ENCODE results near the gene CNOT10.
A peak's percentile ranks its signal among the peaks of the same experiment; 100 is the strongest.
"Not testable (repeated sequence)": the region's sequence is repeated elsewhere in the genome, so short reads cannot be mapped to it uniquely, and the experiment has no call there.

Gene CNOT10

DNA sequence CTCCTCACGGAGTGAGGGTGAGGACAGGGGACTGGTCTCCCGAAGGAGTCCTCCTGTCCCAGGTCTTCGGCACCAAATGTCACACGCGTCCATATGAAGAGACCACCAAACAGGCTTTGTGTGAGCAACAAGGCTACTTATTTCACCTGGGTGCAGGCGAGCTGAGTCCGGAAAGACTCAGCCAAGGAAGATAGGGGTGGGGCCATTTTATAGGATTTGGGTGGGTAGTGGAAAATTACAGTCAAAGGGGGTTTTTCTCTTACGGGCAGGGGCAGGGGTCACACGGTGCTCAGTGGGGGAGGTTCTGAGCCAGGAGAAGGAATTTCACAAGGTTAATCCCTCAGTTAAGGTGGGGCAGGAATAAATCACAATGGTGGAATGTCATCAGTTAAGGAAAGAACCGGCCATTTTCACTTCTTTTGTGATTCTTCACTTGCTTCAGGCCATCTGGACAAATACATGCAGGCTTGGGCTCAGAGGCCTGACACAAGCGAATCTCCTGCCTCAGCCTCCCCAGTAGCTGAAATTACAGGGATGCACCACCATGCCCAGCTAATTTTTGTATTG lies 111.5 kb downstream of the CNOT10 start:
- in situ Hi-C loops (cut with HindIII; ENCODE audit: low pct_ligation_motif_present, low pct_unique_long_range_greater_than_20kb, low sequenced_read_pairs); DNase-seq: not testable (repeated sequence)

DNA sequence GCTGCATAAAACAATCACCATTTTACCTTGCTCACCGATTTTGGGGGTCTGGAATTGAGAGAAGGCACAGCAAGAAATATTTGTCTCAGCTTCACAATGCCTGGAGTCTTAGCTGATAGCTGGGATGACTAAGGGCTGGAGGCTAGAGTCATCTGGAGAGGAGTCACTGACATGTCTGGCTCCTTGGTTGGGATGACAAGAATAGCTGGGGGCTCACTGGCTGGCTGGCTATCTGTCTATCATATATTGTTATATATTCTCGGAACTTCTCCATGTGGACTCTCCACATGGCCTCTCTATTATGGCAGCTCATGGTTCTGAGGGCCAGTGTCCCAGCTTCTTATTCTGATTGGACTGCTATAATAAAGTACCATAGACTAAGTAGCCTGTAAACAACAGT lies 112.8 kb downstream of the CNOT10 start:
- DNase-seq, result no peak
- in situ Hi-C loops (cut with HindIII; ENCODE audit: low pct_ligation_motif_present, low pct_unique_long_range_greater_than_20kb, low sequenced_read_pairs), result no loop called here

DNA sequence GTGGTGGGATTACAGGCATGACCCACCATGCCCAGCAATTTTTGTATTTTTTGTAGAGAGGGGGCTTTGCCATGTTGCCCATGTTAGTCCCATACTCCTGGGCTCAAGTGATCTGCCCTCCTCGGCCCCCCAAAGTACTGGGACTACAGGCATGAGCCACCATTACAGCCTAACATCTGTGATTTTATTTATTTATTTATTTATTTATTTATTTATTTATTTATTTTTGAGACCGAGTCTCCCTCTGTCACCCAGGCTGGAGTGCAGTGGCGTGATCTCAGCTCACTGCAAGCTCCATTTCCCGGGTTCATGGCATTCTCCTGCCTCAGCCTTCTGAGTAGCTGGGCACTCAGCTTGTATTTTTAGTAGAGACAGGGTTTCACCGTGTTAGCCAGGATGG lies 116.5 kb downstream of the CNOT10 start:
- DNase-seq; in situ Hi-C loops (cut with HindIII; ENCODE audit: low pct_ligation_motif_present, low pct_unique_long_range_greater_than_20kb, low sequenced_read_pairs): not testable (repeated sequence)

DNA sequence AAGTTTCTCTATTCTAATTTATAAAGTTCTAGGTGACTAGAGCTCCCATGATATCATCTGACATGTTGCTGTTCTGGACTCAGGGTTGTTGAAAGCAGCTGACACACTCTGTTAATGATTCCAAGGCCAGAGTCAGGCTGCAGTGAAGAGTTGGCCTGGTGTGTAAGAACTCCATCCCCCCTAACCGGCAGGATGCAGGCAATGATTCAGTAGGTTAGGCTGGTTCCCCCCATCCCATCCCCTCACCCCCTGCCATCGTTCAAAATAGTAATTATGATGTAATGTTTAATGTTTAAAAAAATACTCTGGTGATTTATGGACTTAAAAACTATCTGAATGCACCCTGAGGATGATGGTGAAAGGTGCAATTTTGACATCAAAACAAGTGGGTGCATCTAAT lies 128.2 kb downstream of the CNOT10 start:
- DNase-seq, result peak; percentile 78

DNA sequence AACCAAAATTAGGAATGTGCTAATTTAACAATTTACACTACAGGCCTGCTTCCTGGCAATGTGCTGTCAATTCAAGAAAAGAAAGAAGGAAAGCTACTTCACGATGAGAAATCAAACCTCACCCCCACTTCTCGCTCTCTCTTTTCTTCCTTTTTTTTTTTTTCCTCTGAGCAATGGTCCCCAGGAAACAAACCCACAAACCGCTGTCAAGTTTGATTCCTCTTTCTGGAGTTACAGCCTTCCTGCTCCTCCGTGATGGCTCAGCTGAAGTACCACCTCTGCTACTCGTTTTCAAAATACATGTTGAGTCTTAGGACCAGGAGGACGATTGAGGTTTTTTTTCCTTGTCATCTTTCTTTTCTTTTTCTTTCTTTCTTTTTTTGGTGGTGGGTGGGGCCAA lies 129.4 kb downstream of the CNOT10 start:
- DNase-seq, result no peak
- in situ Hi-C loops (cut with HindIII; ENCODE audit: low pct_ligation_motif_present, low pct_unique_long_range_greater_than_20kb, low sequenced_read_pairs), result no loop called here

More for the DNA sequence above, 128.2 kb downstream of the CNOT10 start:
- in situ Hi-C loops (cut with HindIII; ENCODE audit: low pct_ligation_motif_present, low pct_unique_long_range_greater_than_20kb, low sequenced_read_pairs), result no loop called here

DNA sequence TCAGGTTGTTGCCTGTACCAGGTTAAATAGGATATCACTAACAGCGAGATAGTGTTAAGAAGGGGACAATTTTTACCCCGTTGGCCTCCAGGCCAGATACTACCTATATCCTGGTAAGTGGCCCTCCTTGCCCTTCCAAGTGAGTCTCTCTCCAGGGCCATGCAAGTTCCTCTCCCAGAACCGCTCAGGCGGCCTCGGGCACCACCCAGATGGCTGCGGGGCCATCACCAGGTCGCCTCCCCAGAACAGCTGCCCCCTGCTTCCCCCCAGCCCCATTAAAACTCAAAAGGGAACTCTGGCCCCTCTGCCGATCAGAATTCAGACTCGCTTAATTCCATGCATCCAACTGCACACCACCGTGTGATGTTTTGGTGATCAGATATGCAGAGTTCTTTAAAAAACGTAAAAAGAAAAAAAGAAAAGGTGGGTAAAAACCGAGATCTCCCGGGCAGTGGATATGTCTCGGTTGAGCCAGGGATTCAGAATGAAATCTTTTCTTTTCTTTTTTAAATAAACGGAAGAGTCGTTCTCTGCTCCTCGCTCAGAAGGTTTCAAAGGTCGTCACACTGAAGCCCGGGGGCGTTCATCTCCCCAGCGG lies 131.0 kb downstream of the CNOT10 start:
- DNase-seq, result no peak
- in situ Hi-C loops (cut with HindIII; ENCODE audit: low pct_ligation_motif_present, low pct_unique_long_range_greater_than_20kb, low sequenced_read_pairs), result no loop called here

DNA sequence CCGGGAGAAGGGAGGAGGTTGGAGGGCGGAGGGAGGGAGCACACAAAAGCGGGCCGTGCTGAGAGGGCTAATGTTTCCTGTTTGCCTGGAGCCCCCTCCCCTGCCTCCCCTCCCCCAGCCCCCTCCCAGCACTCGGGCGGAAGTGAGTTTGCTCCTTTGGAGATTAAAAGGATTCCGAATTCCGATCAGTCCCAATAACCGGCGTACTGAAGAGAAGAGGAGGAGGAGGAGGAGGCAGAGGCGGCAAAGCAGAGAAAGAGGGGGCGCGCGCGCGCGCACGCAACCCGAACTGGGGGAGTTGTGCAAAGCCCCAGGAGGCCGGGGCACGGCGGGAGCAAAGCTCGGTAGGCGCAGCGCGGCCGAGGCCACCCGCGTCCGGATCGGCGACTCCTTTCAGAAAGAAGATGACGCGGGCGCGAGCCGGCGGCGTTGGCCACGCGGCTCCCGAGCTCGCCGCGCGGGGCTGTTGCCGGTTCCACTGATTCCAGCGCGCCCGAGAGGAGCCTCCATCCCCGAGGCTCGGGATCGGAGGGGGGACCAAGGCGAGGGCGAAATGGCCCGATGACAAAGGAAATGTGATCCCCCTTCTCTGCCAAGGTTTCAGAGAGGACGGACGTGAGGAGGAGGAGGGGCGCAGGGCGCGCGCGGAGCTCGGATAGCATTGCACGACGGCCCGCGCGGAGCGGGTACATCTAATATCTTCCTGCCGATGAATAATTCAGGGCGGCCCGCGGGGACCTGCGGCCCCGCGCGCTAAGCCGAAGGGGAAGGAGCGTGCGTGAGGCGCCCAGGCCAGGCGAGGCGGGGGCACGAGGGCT lies 131.7 kb downstream of the CNOT10 start:
- in situ Hi-C loops (cut with HindIII; ENCODE audit: low pct_ligation_motif_present, low pct_unique_long_range_greater_than_20kb, low sequenced_read_pairs), result no loop called here
- DNase-seq, result peak; percentile 6

DNA sequence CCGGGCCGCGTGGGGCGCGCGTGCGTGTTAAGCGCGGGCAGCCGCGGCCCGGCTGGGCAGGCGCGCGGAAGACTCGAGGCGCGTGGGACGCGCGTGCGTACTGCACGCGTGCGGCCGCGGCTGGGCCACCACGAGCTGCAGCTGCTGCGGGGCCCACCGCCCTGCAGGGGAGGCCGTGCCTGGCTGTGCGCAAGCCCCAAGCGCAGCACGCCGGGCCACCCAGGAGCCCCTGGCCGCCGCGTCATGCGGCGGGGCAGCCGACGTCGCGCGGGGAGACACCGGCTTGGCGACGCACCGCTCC lies 132.2 kb downstream of the CNOT10 start:
- in situ Hi-C loops (cut with HindIII; ENCODE audit: low pct_ligation_motif_present, low pct_unique_long_range_greater_than_20kb, low sequenced_read_pairs), result no loop called here
- no peak for DNase-seq

DNA sequence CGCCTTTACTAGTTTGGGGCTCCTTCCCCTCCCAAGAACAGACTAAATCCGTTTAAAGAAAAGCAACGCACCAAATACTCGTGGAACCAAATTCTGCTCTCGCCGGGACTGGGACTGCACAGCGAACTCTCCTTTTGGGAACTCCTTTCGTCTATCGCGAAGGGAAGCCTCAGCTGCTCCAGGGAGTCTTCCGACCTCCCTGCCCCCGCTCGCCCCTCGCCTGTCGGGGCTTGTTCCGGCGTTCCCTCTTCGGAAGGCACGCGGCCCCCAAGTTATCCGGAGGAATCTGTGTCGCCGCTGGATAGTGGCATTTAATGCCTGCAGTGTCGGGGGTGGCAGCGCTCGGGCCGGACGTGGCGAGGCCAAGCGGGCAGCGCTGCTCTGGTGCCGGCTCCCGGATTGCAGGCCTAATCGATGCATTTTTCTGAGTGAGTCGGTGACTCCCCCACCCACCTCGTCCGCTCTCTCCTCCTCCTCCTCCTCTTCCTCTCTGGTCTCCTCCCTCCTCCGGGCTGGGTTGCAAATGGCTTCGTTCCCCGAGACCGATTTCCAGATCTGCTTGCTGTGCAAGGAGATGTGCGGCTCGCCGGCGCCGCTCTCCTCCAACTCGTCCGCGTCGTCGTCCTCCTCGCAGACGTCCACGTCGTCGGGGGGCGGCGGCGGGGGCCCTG lies 132.7 kb downstream of the CNOT10 start, which contains the start of gene TRIM71:
Gene TRIM71 (plus strand): TSS at position 440 of the 671 bp plus-strand sequence. CDS start 84 bp downstream, at position 524.
- in situ Hi-C loops (cut with HindIII; ENCODE audit: low pct_ligation_motif_present, low pct_unique_long_range_greater_than_20kb, low sequenced_read_pairs), result no loop called here
- DNase-seq, result no peak

DNA sequence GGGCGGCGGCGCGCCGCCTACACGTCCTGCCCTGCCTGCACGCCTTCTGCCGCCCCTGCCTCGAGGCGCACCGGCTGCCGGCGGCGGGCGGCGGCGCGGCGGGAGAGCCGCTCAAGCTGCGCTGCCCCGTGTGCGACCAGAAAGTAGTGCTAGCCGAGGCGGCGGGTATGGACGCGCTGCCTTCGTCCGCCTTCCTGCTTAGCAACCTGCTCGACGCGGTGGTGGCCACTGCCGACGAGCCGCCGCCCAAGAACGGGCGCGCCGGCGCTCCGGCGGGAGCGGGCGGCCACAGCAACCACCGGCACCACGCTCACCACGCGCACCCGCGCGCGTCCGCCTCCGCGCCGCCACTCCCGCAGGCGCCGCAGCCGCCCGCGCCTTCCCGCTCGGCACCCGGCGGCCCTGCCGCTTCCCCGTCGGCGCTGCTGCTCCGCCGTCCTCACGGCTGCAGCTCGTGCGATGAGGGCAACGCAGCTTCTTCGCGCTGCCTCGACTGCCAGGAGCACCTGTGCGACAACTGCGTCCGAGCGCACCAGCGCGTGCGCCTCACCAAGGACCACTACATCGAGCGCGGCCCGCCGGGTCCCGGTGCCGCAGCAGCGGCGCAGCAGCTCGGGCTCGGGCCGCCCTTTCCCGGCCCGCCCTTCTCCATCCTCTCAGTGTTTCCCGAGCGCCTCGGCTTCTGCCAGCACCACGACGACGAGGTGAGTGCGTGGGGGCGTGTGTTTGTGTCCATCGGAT lies 133.4 kb downstream of the CNOT10 start:
- no peak for DNase-seq
- in situ Hi-C loops (cut with HindIII; ENCODE audit: low pct_ligation_motif_present, low pct_unique_long_range_greater_than_20kb, low sequenced_read_pairs), result no loop called here

DNA sequence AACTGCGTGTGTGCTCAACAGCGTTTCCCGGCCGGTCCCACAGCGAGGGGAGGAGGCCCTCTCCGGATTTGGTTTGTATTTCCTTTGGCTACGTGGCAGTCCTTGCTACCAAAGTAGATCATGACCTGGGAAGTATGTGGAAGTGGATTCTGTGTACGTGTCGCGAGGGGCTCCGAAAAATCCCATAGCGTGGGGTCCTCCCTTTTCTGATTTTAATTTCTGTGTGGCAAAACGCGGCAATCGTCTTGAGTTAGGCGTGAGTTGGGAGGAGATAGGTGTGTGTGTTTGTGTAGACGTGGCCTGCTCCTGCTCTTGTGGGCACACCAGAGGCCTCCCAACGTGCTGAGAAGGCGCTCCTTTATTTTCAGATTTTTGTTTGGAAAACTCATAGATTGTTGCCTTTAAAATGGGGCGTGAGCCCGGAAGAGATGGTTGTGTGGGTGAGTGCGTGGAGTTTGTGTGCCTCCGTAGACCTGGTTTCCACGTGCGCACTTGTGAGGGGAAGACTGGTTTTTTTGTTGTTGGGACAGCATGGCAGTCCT lies 134.1 kb downstream of the CNOT10 start:
- in situ Hi-C loops (cut with HindIII; ENCODE audit: low pct_ligation_motif_present, low pct_unique_long_range_greater_than_20kb, low sequenced_read_pairs), result no loop called here
- DNase-seq, result no peak

DNA sequence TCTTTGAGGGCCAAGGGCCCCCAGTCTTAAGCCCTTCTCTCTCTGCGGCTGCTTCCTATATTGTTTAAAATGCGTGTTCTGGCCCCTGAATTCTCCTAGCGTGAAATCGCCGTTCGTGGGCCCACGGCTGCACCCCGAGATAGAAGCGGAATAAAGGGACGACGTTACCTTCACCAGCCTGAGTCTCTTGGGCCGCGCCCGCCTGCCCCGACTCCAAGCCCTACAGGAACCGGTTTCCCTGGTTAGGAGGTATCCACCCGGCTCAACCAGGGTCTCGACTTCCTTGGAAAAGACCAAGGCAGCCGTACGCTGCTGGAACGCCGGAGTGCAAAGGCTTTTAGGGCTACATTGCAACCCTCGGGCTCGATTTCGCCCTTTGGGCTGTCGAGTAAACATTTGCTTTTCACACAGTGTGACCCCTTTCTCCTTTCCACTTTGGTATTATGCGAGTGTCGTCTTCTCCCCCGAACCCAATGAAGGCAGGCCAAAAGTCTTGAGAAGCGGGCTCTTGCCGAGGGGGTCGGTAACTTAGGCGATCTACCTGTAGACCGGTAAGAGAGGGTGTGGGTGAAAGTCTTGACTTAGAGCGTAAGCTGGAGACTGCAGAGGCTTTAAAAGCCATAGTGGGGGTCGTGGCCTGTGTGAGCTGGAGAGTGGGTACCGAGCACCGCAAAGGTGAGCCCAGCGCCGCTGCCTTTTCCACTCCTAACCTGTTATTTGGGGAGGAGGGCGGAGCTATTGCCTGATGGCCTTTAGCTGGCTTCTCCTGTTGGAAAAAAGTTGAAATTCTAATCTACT lies 134.8 kb downstream of the CNOT10 start:
- DNase-seq, result no peak
- in situ Hi-C loops (cut with HindIII; ENCODE audit: low pct_ligation_motif_present, low pct_unique_long_range_greater_than_20kb, low sequenced_read_pairs), result no loop called here

DNA sequence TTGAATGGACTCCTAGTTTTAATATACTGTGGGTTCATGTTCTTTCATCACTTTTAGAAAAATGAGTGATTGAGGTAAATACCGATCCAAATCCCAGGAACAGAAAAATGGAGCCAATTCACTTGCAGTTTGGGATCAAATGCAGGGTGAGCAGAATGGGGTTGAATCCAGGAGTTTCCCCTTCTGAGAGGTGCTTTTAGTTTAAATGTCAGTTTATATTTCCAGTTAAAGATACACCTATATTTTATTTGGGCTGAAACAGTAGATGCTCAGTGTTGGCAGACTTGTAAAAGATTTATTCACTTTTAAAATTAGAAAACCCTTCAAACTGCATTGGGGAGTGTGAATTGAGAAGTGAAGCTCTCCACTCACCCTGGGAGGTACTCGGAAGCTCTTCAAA lies 135.4 kb downstream of the CNOT10 start:
- in situ Hi-C loops (cut with HindIII; ENCODE audit: low pct_ligation_motif_present, low pct_unique_long_range_greater_than_20kb, low sequenced_read_pairs), result no loop called here
- DNase-seq, result no peak

DNA sequence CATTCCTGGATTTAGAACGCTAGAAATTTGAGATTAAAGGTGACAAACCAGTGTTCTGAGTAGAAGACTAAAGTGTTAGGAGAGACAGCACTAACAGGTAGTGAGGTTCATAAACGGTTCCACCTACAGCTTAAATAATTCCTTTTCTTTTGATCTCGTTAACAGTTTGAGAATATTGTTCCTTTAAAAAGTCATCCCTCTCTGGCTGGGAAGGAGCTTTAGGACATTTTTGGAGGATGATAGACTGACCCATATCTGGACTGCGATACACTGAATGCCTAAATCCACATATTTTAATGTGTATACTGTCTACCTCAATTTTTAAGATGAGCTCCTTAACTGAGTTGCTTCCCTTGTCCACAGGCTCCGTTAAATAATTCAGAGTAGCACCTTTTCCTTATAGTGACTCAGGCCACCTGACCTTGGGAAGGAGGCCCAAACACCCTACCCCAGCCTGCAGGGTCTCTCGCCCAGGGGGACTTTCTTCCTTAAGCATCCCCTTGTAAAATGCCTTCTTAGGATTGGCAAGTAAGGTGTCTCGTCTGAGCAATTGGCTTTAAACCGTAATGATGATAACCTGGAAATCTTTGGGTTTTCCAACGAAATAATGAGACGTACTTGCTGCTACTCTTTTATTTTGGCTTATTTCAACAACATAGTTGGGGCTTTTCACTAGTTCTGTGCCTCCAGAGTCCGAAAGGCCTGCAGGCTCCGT lies 136.1 kb downstream of the CNOT10 start:
- in situ Hi-C loops (cut with HindIII; ENCODE audit: low pct_ligation_motif_present, low pct_unique_long_range_greater_than_20kb, low sequenced_read_pairs), result no loop called here
- DNase-seq, result no peak

DNA sequence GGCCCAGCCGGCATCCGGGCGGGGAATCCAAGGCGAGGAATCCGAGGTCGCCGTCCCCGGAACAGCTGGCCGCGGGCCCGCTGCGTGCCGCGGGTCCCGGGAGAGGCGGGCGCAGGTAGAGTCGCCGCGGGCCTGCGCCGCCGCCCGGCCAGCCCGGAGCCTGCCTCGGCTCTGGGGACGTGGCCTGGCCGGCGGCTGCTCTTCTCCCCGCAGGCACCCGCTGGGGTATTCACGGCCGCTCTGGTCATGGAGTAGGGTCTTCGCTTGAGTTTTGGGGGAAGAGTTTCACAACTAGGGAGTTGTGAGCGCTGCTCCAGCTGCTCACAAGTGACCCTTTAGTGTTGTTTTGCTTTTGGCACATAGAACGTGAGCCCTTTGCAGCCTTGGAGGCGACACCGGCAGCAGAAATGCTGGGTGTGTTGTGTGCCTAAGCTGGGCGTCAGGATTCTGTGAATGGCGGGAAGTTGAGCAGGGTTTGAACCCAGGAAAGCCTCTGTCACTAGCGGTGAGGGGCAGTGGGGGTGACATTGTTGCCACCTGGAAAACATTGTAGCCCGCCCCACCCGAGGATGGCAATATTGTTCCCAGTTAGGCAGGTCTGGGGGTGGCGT lies 136.8 kb downstream of the CNOT10 start:
- in situ Hi-C loops (cut with HindIII; ENCODE audit: low pct_ligation_motif_present, low pct_unique_long_range_greater_than_20kb, low sequenced_read_pairs), result no loop called here
- no peak for DNase-seq

DNA sequence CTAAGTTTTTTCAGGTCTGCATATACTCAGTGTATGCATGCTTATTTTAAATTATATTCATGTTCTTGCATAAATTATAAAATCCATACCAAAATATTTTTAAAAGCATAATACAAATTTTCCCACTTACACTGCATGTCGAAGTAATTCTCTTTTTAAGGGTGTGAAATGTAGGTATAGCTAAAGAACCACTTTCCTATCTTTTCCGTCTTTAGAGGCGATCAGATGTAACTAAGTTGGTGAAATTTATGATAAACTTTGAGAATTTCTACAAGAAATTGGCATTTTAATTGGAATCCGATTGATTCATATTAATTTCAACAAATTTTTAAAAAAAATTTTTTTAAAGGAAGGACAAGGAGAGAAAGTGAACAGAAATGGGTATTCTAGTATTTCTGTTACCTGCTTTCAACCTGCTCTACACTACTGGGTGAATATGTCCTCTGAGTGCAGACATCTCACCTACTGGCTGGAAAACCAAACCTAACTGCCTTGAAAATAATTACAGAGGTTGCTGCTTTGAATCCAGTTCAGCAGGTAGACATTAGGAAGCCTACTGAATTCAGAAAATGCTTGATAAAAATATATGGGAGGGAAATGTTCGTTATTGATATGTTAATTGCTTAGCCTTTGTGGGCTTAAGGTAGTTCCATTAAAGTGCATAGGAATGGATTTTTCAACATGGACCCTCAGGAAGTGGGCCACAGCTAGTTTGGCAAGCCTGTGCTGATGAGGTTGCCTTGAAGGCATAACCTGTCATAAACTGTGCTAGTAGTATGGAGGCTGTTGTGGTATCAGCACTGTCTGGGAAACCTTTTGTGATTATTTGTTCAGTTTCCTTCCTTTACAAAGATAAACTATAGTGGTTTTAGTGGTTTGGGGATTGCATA lies 137.9 kb downstream of the CNOT10 start:
- in situ Hi-C loops (cut with HindIII; ENCODE audit: low pct_ligation_motif_present, low pct_unique_long_range_greater_than_20kb, low sequenced_read_pairs), result no loop called here
- no peak for DNase-seq
